Neuronal stem cell (in vitro differentiated cells): ENCODE data around the gene VPREB3.

Source experiments
- DNase-seq: peaks from one replicate; pipeline ENCODE4 v3.0.0-alpha.2; 2013; ENCODE audit warnings: low spot score
- H2AFZ ChIP-seq: one replicate; pipeline ENCODE4 v1.6.1; 2013; ENCODE audit warnings: mild to moderate bottlenecking, low read length, inconsistent platforms
- H2AK5ac ChIP-seq: 2 replicates; pipeline ENCODE4 v1.6.1; 2013; ENCODE audit warnings: low read depth, mild to moderate bottlenecking, inconsistent platforms, low read length, moderate library complexity, mixed read lengths
- H2BK120ac ChIP-seq: 2 replicates; pipeline ENCODE4 v1.6.1; 2013; ENCODE audit warnings: low read depth, mild to moderate bottlenecking, inconsistent platforms, low read length, moderate library complexity, mixed read lengths
- H2BK12ac ChIP-seq: one replicate; pipeline ENCODE4 v1.6.1; 2013; ENCODE audit warnings: low read length, inconsistent platforms
- H2BK15ac ChIP-seq: 2 replicates; pipeline ENCODE4 v1.6.1; 2013; ENCODE audit warnings: mild to moderate bottlenecking, low read length, inconsistent platforms, mixed read lengths
- H2BK5ac ChIP-seq: one replicate; pipeline ENCODE4 v1.6.1; 2013; ENCODE audit warnings: inconsistent platforms, mild to moderate bottlenecking, low read length, moderate library complexity
- H3K14ac ChIP-seq: one replicate; pipeline ENCODE4 v1.6.1; 2013; ENCODE audit warnings: low read length, inconsistent platforms
- H3K18ac ChIP-seq: 2 replicates; pipeline ENCODE4 v1.6.1; 2013; ENCODE audit warnings: low read length, inconsistent platforms
- H3K23ac ChIP-seq: 2 replicates; pipeline ENCODE4 v1.6.1; 2013; ENCODE audit warnings: low read depth, mild to moderate bottlenecking, mixed read lengths, low read length, inconsistent platforms; ENCODE audit not compliant: poor library complexity
- H3K27ac ChIP-seq: replicated peaks from 3 replicates; pipeline ENCODE4 v1.5.1; 2013; ENCODE audit warnings: low read length, inconsistent platforms
- H3K27me3 ChIP-seq, 3 experiments: 2 replicates each; pipeline ENCODE4 v1.6.1; 2013; ENCODE audit warnings: low read length in 3 of 3, mild to moderate bottlenecking in 2 of 3, inconsistent platforms in 1 of 3, low read depth in 1 of 3, mixed read lengths in 1 of 3, moderate library complexity in 1 of 3; ENCODE audit not compliant: control insufficient read depth in 3 of 3, insufficient read depth in 3 of 3
- H3K36me3 ChIP-seq, 2 donors: replicated peaks in 1 of 2; 2 replicates each; pipeline ENCODE4 v1.6.1; 2013; ENCODE audit warnings: low read length in 2 of 2; ENCODE audit not compliant: control insufficient read depth in 2 of 2, insufficient read depth in 2 of 2
- H3K4ac ChIP-seq: 2 replicates; pipeline ENCODE4 v1.6.1; 2013; ENCODE audit warnings: inconsistent platforms, mild to moderate bottlenecking, low read length, moderate library complexity
- H3K4me1 ChIP-seq, 2 donors: 1 replicate in 1 of 2; 2 replicates in 1 of 2; pipeline ENCODE4 v1.6.1; 2013; ENCODE audit warnings: low read length in 2 of 2, low read depth in 1 of 2; ENCODE audit not compliant: control insufficient read depth in 2 of 2, insufficient read depth in 1 of 2
- H3K4me2 ChIP-seq: one replicate; pipeline ENCODE4 v1.6.1; 2013; ENCODE audit warnings: mild to moderate bottlenecking, low read length, inconsistent platforms; ENCODE audit not compliant: insufficient read depth, poor library complexity, severe bottlenecking
- H3K4me3 ChIP-seq, 2 donors: 2 replicates each; pipeline ENCODE4 v1.5.1; 2013; ENCODE audit warnings: low read length in 2 of 2, mild to moderate bottlenecking in 2 of 2, inconsistent platforms in 1 of 2, moderate library complexity in 1 of 2
- H3K79me1 ChIP-seq: one replicate; pipeline ENCODE4 v1.6.1; 2013; ENCODE audit warnings: low read depth, mild to moderate bottlenecking, inconsistent platforms, low read length, moderate library complexity
- H3K9ac ChIP-seq: one replicate; pipeline ENCODE4 v1.6.1; 2013; ENCODE audit warnings: mild to moderate bottlenecking, low read depth, low read length, inconsistent platforms; ENCODE audit not compliant: poor library complexity
- H3K9me3 ChIP-seq, 2 donors: replicated peaks in 1 of 2; 2 replicates each; pipeline versions ENCODE3 to v1.6.1; 2013; ENCODE audit warnings: low read length in 2 of 2, mild to moderate bottlenecking in 2 of 2, inconsistent platforms in 1 of 2, low read depth in 1 of 2, mixed read lengths in 1 of 2, moderate library complexity in 1 of 2; ENCODE audit not compliant: control insufficient read depth in 2 of 2, insufficient read depth in 1 of 2
- H4K8ac ChIP-seq: one replicate; pipeline ENCODE4 v1.6.1; 2013; ENCODE audit warnings: low read depth, mild to moderate bottlenecking, inconsistent platforms, low read length, moderate library complexity
- H4K91ac ChIP-seq: one replicate; pipeline ENCODE4 v1.6.1; 2013; ENCODE audit warnings: low read length, low read depth, mild to moderate bottlenecking, inconsistent platforms; ENCODE audit not compliant: poor library complexity
- WGBS, 2 donors: extraction: QIAGEN DNeasy Blood & Tissue Kit; methylation state at CpG; one replicate each; pipeline ENCODE4 v1.1.7; 2013; ENCODE audit warnings: missing lambda C conversion rate in 2 of 2, mixed read lengths in 1 of 2; ENCODE audit not compliant: insufficient read length in 2 of 2, insufficient replicate concordance in 1 of 2; ENCODE audit errors: extremely low coverage in 2 of 2; 5-methylcytosine and 5-hydroxymethylcytosine counted together

VPREB3 gene

GRCh38 chr22:23779083-23779482 is 24.9 kb upstream of the VPREB3 start:
- peak overlapping the region; percentile 56 for H3K14ac ChIP-seq
- peak overlapping the region; percentile 65 for H3K18ac ChIP-seq
- H3K9ac ChIP-seq, result peak overlapping the region; percentile 60
- H2AFZ ChIP-seq, result no peak overlapping the region
- no peak overlapping the region for H4K91ac ChIP-seq
- no peaks in the 10 kb centered on the region for H3K9me3 ChIP-seq
- peak overlapping the region; percentile 37 for H2BK15ac ChIP-seq
- no peak overlapping the region for H3K4me2 ChIP-seq
- H2AK5ac ChIP-seq, result peak overlapping the region; percentile 92
- DNase-seq, result no peak
- no peak overlapping the region for H3K27ac ChIP-seq
- no peak overlapping the region for H3K4ac ChIP-seq
- H4K8ac ChIP-seq, result peak overlapping the region; percentile 43
- H2BK120ac ChIP-seq, result no peak overlapping the region
- H2BK5ac ChIP-seq, result no peak overlapping the region
- peaks cover 0 to 4% of the 10 kb centered on the region in 2 donors for H3K4me1 ChIP-seq
- no peak overlapping the region for H2BK12ac ChIP-seq
- peak overlapping the region; percentile 65 for H3K23ac ChIP-seq
- H3K4me3 ChIP-seq, result no peak overlapping the region
- peaks cover 0 to 2% (median 1%) of the 10 kb centered on the region in 3 experiments for H3K27me3 ChIP-seq
- H3K79me1 ChIP-seq, result peaks cover 2% of the 10 kb centered on the region
- no peaks in the 10 kb centered on the region for H3K36me3 ChIP-seq
- no CpG with 5 or more reads among the region's 16 CpGs for whole genome bisulfite sequencing, 2 donors

GRCh38 chr22:23778577-23778900 is 24.3 kb upstream of the VPREB3 start:
- peak overlapping the region; percentile 92 for H2AK5ac ChIP-seq
- no CpG with 5 or more reads among the region's 3 CpGs for WGBS, 2 donors
- H3K79me1 ChIP-seq, result peaks cover 3% of the 10 kb centered on the region
- H2BK12ac ChIP-seq, result peak overlapping the region; percentile 99
- peaks cover under 1 to 6% of the 10 kb centered on the region in 2 donors for H3K4me1 ChIP-seq
- peak overlapping the region; percentile 60 for H3K9ac ChIP-seq
- H2AFZ ChIP-seq, result no peak overlapping the region
- H3K27ac ChIP-seq, result no peak overlapping the region
- no peak overlapping the region for H3K23ac ChIP-seq
- no peak overlapping the region for H3K14ac ChIP-seq
- no peak overlapping the region for H3K4me2 ChIP-seq
- H3K9me3 ChIP-seq, result no peaks in the 10 kb centered on the region
- H2BK120ac ChIP-seq, result no peak overlapping the region
- no peak overlapping the region for H2BK5ac ChIP-seq
- DNase-seq, result no peak
- H4K91ac ChIP-seq, result no peak overlapping the region
- H3K4me3 ChIP-seq, result no peak overlapping the region
- H3K27me3 ChIP-seq, result peaks cover 0 to 7% (median 7%) of the 10 kb centered on the region in 3 experiments
- peak overlapping the region; percentile 92 for H2BK15ac ChIP-seq
- H4K8ac ChIP-seq, result peak overlapping the region; percentile 43
- no peaks in the 10 kb centered on the region for H3K36me3 ChIP-seq
- peak overlapping the region; percentile 84 for H3K4ac ChIP-seq
- no peak overlapping the region for H3K18ac ChIP-seq

- Histone ChIP-seq H2BK15ac (peak overlapping the region; percentile 92), H2AK5ac (peak overlapping the region; percentile 89), H3K4ac (peak overlapping the region; percentile 84), H2BK5ac (no peak overlapping the region), H3K23ac (no peak overlapping the region), H3K27ac (no peak overlapping the region), H3K4me3 (no peak overlapping the region), H3K18ac (peak overlapping the region; percentile 46), H3K36me3 (no peaks in the 10 kb centered on the region), H3K4me2 (no peak overlapping the region), H4K91ac (no peak overlapping the region), H3K9me3 (no peaks in the 10 kb centered on the region), H3K27me3 (peaks cover 0 to 13% (median 13%) of the 10 kb centered on the region in 3 experiments), H2BK12ac (peak overlapping the region; percentile 99), H3K4me1 (peaks cover 6 to 11% of the 10 kb centered on the region in 2 donors), H3K14ac (no peak overlapping the region), H3K79me1 (peaks cover 3% of the 10 kb centered on the region), H2AFZ (no peak overlapping the region), H2BK120ac (no peak overlapping the region), H4K8ac (peak overlapping the region; percentile 96), H3K9ac (no peak overlapping the region)
- no peak for DNase-seq
- no CpG with 5 or more reads among the region's 11 CpGs for WGBS, 2 donors
These were observed 23.8 kb upstream of the VPREB3 start for GRCh38 chr22:23777776-23778576.

- Histone ChIP-seq H3K27me3 (peaks cover 0 to 14% (median 13%) of the 10 kb centered on the region in 3 experiments), H4K91ac (no peak overlapping the region), H2AK5ac (peak overlapping the region; percentile 29), H2BK12ac (no peak overlapping the region), H2BK5ac (no peak overlapping the region), H3K9me3 (no peaks in the 10 kb centered on the region), H3K4me3 (no peak overlapping the region), H3K4ac (no peak overlapping the region), H2BK15ac (no peak overlapping the region), H3K4me2 (no peak overlapping the region), H3K9ac (peak overlapping the region; percentile 10), H3K23ac (no peak overlapping the region), H4K8ac (no peak overlapping the region), H3K18ac (no peak overlapping the region), H3K14ac (no peak overlapping the region), H3K4me1 (peaks cover 12 to 18% of the 10 kb centered on the region in 2 donors), H2AFZ (no peak overlapping the region), H3K79me1 (peaks cover 2% of the 10 kb centered on the region), H3K27ac (no peak overlapping the region), H2BK120ac (no peak overlapping the region), H3K36me3 (no peaks in the 10 kb centered on the region)
- whole genome bisulfite sequencing, 2 donors, result no CpG with 5 or more reads among the region's 3 CpGs
- no peak for DNase-seq
These were observed 21.7 kb upstream of the VPREB3 start for GRCh38 chr22:23775779-23776375.
